ENCODE data around the gene SAMSN1. TPM values are rescaled to one million over a fixed set of nuclear protein-coding genes. Genes with fewer than 3 reads are reported as not detected.

The SAMSN1 gene
- polyA plus RNA-seq, 1 of the 3 experiments (the other 2 are of a cell fraction): not detected

- no peaks in the 10 kb centered on the region for H4K20me1 ChIP-seq (ENCODE audit: insufficient read depth)
- POLR2A ChIA-PET: no interaction called here
- H3K9ac ChIP-seq: no peak overlapping the region
Observed at GRCh38 chr21:14589855-14590563, 43.9 kb upstream of the SAMSN1 start.

GRCh38 chr21:14587266-14587665 is 41.2 kb upstream of the SAMSN1 start:
- ChIA-PET POLR2A (no interaction called here), CTCF (no interaction called here)
- H3F3A ChIP-seq (replicated peaks; ENCODE audit: insufficient read depth): no peaks in the 10 kb centered on the region
- no peak overlapping the region for H2AFZ ChIP-seq (ENCODE audit: low read depth)
- no peaks in the 10 kb centered on the region for H3K79me2 ChIP-seq (ENCODE audit: insufficient read depth)
- H3K9me2 ChIP-seq: no peaks in the 10 kb centered on the region
- no peaks in the 10 kb centered on the region for H3K36me3 ChIP-seq (replicated peaks in 1 of 2; ENCODE audit: control insufficient read depth in 1 of 2, insufficient read depth in 2 of 2, low read length in 1 of 2)
- no peaks in the 10 kb centered on the region for H4K20me1 ChIP-seq (ENCODE audit: insufficient read depth)
- no peaks in the 10 kb centered on the region for H3K27me3 ChIP-seq (ENCODE audit: insufficient read depth)
- no peak overlapping the region for H3K4me3 ChIP-seq (ENCODE audit: low read depth in 2 of 2, low read length in 1 of 2)
- H3K4me1 ChIP-seq (ENCODE audit: control insufficient read depth in 1 of 2, insufficient read depth in 2 of 2, low read depth in 1 of 2, low read length in 1 of 2): no peaks in the 10 kb centered on the region
- no peaks in the 10 kb centered on the region for H3K9me3 ChIP-seq
- no peak overlapping the region for H3K4me2 ChIP-seq
- H3K9ac ChIP-seq: no peak overlapping the region
- H3K27ac ChIP-seq (ENCODE audit: low read depth in 2 of 2, low read length in 1 of 2): no peak overlapping the region
- no peak for DNase-seq
- TF ChIP-seq USF1 (IDR thresholded peaks at IDR 0.05; ENCODE audit: borderline replicate concordance, low read depth): no peak
- no peak for TF ChIP-seq RFX5 (IDR thresholded peaks at IDR 0.05; ENCODE audit: low read length)
- no peak for TF ChIP-seq FOSL2 (IDR thresholded peaks at IDR 0.05; ENCODE audit: borderline replicate concordance, low read depth)
- no peak for TF ChIP-seq RCOR1 (IDR thresholded peaks at IDR 0.05; ENCODE audit: low read length)
- TF ChIP-seq CTCF (IDR thresholded peaks at IDR 0.05): no peak
- no peak for TF ChIP-seq MAX (IDR thresholded peaks at IDR 0.05; ENCODE audit: low read depth)
- TF ChIP-seq CHD2 (IDR thresholded peaks at IDR 0.05; ENCODE audit: low read length, partially characterized antibody): no peak
- TF ChIP-seq RXRA (IDR thresholded peaks at IDR 0.05; ENCODE audit: borderline replicate concordance, low read depth): no peak
- TF ChIP-seq GABPA (IDR thresholded peaks at IDR 0.05; ENCODE audit: low read depth): no peak
- no peak for TF ChIP-seq SIN3A (IDR thresholded peaks at IDR 0.05; ENCODE audit: borderline replicate concordance, low read depth, low read length)
- TF ChIP-seq NRF1 (IDR thresholded peaks at IDR 0.05; ENCODE audit: low read depth, low read length): no peak
- no peak for TF ChIP-seq TCF12 (IDR thresholded peaks at IDR 0.05)
- no peak for TF ChIP-seq SMC3 (IDR thresholded peaks at IDR 0.05; ENCODE audit: low read depth, low read length)
- no peak for TF ChIP-seq IRF3 (IDR thresholded peaks at IDR 0.05; ENCODE audit: low read depth, low read length)
- TF ChIP-seq YY1 (IDR thresholded peaks at IDR 0.05; ENCODE audit: low read depth): no peak
- no peak for TF ChIP-seq ZBTB33 (IDR thresholded peaks at IDR 0.05; ENCODE audit: borderline replicate concordance, low read depth)

More at GRCh38 chr21:14589855-14590563, 43.9 kb upstream of the SAMSN1 start:
- WGBS (ENCODE audit: low lambda C conversion rate): 6% methylated on average over 7 of the region's 7 CpGs
- CTCF ChIA-PET: no interaction called here
- no peaks in the 10 kb centered on the region for H3F3A ChIP-seq (replicated peaks; ENCODE audit: insufficient read depth)
- H3K4me1 ChIP-seq (ENCODE audit: control insufficient read depth in 1 of 2, insufficient read depth in 2 of 2, low read depth in 1 of 2, low read length in 1 of 2): no peaks in the 10 kb centered on the region
- H3K27me3 ChIP-seq (ENCODE audit: insufficient read depth): no peaks in the 10 kb centered on the region
- H3K4me3 ChIP-seq (ENCODE audit: low read depth in 2 of 2, low read length in 1 of 2): no peak overlapping the region
- H3K27ac ChIP-seq (ENCODE audit: low read depth in 2 of 2, low read length in 1 of 2): no peak overlapping the region
- H3K4me2 ChIP-seq: no peak overlapping the region
- no peak for DNase-seq
- H3K9me3 ChIP-seq: no peaks in the 10 kb centered on the region
- TF ChIP-seq RAD21 (IDR thresholded peaks at IDR 0.05; ENCODE audit: low read length) (no peak), USF2 (IDR thresholded peaks at IDR 0.05; ENCODE audit: borderline replicate concordance, low read depth, low read length) (no peak), RXRA (IDR thresholded peaks at IDR 0.05; ENCODE audit: borderline replicate concordance, low read depth) (no peak), MAX (IDR thresholded peaks at IDR 0.05; ENCODE audit: low read depth) (no peak), MXI1 (IDR thresholded peaks at IDR 0.05; ENCODE audit: low read depth, low read length) (no peak), NFIC (IDR thresholded peaks at IDR 0.05; ENCODE audit: borderline replicate concordance) (no peak)
- no peak overlapping the region for H2AFZ ChIP-seq (ENCODE audit: low read depth)
- H3K9me2 ChIP-seq: no peaks in the 10 kb centered on the region
- no peaks in the 10 kb centered on the region for H3K36me3 ChIP-seq (replicated peaks in 1 of 2; ENCODE audit: control insufficient read depth in 1 of 2, insufficient read depth in 2 of 2, low read length in 1 of 2)
- no peaks in the 10 kb centered on the region for H3K79me2 ChIP-seq (ENCODE audit: insufficient read depth)

All from SK-N-SH (cell line).